ENCODE results near the gene SNAI3.

SNAI3 gene

DNA sequence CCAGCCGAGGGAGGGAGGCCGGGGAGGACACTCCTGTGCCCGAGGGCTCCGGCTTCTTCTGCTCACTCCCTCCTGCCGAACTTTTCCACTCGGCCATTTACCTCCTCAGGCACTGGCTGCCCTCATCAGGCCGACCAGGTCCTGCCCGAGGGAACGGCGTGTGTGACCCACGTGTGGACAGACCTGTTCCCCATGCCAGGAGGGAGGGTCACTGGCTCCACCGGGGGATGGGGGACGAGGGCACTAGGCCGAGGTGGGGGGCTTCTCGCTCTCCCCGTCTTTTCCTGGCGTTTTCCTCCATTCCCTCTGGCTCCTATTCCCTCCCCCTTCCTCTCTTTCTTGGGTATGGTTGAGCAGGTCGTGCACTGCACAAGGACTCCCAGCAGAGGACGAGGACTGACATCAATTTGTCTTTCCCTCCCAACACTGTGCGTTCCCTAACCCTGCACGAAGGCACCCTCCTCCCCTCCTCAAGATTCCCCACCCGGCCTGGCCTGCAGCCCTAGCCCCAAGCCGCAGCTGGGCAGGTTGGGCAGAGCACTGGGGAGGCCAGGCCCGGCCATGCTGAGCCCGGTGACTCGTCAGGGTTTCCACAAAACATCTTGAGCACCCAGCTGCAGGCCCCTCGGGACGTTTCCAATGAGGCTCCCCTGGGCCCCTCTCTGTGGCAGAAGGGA lies 51.2 kb downstream of the SNAI3 start:
- TF ChIP-seq OSR1 (CRISPR knock-in tag; IDR thresholded peaks at IDR 0.05): no peak
- TF ChIP-seq, protein P1, sequence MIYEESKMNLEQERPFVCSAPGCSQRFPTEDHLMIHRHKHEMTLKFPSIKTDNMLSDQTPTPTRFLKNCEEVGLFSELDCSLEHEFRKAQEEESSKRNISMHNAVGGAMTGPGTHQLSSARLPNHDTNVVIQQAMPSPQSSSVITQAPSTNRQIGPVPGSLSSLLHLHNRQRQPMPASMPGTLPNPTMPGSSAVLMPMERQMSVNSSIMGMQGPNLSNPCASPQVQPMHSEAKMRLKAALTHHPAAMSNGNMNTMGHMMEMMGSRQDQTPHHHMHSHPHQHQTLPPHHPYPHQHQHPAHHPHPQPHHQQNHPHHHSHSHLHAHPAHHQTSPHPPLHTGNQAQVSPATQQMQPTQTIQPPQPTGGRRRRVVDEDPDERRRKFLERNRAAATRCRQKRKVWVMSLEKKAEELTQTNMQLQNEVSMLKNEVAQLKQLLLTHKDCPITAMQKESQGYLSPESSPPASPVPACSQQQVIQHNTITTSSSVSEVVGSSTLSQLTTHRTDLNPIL (CRISPR knock-in tag; IDR thresholded peaks at IDR 0.05; ENCODE audit: low read depth): no peak
- no peak for TF ChIP-seq PPARA (CRISPR knock-in tag; IDR thresholded peaks at IDR 0.05; ENCODE audit: borderline replicate concordance)
- no peak for TF ChIP-seq ZNF8 (CRISPR knock-in tag; IDR thresholded peaks at IDR 0.05)
- no peak for TF ChIP-seq ZFP3 (CRISPR knock-in tag; IDR thresholded peaks at IDR 0.05)
- TF ChIP-seq ARNTL (CRISPR knock-in tag; IDR thresholded peaks at IDR 0.05; ENCODE audit: borderline replicate concordance, low read depth): no peak
- no peak for TF ChIP-seq ZNF70 (CRISPR knock-in tag; IDR thresholded peaks at IDR 0.05)
- TF ChIP-seq RARB (CRISPR knock-in tag; IDR thresholded peaks at IDR 0.05): no peak
- TF ChIP-seq TOX (CRISPR knock-in tag; IDR thresholded peaks at IDR 0.05; ENCODE audit: borderline replicate concordance): no peak
- TF ChIP-seq, protein P2, sequence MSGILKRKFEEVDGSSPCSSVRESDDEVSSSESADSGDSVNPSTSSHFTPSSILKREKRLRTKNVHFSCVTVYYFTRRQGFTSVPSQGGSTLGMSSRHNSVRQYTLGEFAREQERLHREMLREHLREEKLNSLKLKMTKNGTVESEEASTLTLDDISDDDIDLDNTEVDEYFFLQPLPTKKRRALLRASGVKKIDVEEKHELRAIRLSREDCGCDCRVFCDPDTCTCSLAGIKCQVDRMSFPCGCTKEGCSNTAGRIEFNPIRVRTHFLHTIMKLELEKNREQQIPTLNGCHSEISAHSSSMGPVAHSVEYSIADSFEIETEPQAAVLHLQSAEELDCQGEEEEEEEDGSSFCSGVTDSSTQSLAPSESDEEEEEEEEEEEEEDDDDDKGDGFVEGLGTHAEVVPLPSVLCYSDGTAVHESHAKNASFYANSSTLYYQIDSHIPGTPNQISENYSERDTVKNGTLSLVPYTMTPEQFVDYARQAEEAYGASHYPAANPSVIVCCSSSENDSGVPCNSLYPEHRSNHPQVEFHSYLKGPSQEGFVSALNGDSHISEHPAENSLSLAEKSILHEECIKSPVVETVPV (CRISPR knock-in tag; IDR thresholded peaks at IDR 0.05): no peak
- TF ChIP-seq, protein P3, sequence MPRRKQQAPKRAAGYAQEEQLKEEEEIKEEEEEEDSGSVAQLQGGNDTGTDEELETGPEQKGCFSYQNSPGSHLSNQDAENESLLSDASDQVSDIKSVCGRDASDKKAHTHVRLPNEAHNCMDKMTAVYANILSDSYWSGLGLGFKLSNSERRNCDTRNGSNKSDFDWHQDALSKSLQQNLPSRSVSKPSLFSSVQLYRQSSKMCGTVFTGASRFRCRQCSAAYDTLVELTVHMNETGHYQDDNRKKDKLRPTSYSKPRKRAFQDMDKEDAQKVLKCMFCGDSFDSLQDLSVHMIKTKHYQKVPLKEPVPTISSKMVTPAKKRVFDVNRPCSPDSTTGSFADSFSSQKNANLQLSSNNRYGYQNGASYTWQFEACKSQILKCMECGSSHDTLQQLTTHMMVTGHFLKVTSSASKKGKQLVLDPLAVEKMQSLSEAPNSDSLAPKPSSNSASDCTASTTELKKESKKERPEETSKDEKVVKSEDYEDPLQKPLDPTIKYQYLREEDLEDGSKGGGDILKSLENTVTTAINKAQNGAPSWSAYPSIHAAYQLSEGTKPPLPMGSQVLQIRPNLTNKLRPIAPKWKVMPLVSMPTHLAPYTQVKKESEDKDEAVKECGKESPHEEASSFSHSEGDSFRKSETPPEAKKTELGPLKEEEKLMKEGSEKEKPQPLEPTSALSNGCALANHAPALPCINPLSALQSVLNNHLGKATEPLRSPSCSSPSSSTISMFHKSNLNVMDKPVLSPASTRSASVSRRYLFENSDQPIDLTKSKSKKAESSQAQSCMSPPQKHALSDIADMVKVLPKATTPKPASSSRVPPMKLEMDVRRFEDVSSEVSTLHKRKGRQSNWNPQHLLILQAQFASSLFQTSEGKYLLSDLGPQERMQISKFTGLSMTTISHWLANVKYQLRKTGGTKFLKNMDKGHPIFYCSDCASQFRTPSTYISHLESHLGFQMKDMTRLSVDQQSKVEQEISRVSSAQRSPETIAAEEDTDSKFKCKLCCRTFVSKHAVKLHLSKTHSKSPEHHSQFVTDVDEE (CRISPR knock-in tag; IDR thresholded peaks at IDR 0.05): no peak
- no peak for TF ChIP-seq ZFP30 (CRISPR knock-in tag; IDR thresholded peaks at IDR 0.05)
- no peak for ATAC-seq

DNA sequence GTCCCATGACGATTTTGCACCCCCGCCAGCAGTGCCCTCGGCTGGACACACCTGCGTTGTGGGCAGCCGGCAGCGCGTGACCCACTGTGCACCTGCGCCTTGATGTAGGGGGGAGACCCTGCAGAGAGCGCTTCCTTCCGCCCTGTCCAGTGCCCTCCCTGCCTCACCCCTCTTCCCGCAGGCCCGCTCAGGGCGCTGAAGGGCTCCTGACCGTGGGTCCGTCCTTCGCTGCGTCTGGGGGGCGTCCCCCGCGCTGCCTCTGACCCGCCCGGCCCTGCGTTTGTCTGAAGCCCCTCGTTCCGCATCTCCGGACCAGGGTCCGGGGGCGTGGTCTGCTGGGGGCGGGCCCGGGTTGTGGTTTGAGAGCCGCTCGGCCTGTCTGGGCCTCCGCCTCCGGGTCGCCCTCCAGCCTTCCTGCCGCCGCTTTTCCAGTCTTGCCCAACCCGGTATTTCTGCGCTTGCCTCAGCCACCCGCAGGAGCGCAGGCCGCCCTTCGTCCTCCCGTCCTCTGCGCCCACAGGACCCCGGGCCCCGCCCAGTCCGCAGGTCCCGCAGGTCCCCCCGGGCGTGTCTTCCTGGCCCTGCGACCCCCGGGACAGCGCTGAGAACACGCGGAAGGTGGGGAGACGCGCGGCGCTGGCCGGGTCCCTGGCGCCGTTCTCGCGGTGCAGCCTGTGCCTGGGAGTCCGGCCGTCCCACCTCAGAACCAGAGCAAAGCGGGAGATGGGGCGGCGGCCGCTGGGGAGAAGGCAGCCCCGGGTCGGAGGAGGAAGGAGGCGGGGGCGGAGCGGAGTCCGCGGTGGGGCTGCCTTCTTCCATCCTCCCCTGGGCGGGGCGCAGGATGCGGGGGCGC lies 51.9 kb downstream of the SNAI3 start:
- ATAC-seq: no peak

More for the DNA sequence above, 51.9 kb downstream of the SNAI3 start:
- TF ChIP-seq ZNF8 (CRISPR knock-in tag; IDR thresholded peaks at IDR 0.05): no peak
- TF ChIP-seq PPARA (CRISPR knock-in tag; IDR thresholded peaks at IDR 0.05; ENCODE audit: borderline replicate concordance): no peak
- TF ChIP-seq, protein P3 (CRISPR knock-in tag; IDR thresholded peaks at IDR 0.05): no peak
- no peak for TF ChIP-seq SNAI2 (CRISPR knock-in tag; IDR thresholded peaks at IDR 0.05)
- no peak for TF ChIP-seq ISL1 (CRISPR knock-in tag; IDR thresholded peaks at IDR 0.05)
- TF ChIP-seq RARB (CRISPR knock-in tag; IDR thresholded peaks at IDR 0.05): no peak
- TF ChIP-seq, protein P2 (CRISPR knock-in tag; IDR thresholded peaks at IDR 0.05): no peak
- no peak for TF ChIP-seq BACH2 (CRISPR knock-in tag; IDR thresholded peaks at IDR 0.05; ENCODE audit: borderline replicate concordance)
- TF ChIP-seq, protein P4, sequence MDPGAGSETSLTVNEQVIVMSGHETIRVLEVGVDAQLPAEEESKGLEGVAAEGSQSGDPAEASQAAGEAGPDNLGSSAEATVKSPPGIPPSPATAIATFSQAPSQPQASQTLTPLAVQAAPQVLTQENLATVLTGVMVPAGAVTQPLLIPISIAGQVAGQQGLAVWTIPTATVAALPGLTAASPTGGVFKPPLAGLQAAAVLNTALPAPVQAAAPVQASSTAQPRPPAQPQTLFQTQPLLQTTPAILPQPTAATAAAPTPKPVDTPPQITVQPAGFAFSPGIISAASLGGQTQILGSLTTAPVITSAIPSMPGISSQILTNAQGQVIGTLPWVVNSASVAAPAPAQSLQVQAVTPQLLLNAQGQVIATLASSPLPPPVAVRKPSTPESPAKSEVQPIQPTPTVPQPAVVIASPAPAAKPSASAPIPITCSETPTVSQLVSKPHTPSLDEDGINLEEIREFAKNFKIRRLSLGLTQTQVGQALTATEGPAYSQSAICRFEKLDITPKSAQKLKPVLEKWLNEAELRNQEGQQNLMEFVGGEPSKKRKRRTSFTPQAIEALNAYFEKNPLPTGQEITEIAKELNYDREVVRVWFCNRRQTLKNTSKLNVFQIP (CRISPR knock-in tag; IDR thresholded peaks at IDR 0.05; ENCODE audit: borderline replicate concordance, low read depth): no peak
- TF ChIP-seq ZC3H10 (CRISPR knock-in tag; IDR thresholded peaks at IDR 0.05): no peak
- no peak for TF ChIP-seq ZFP30 (CRISPR knock-in tag; IDR thresholded peaks at IDR 0.05)
- TF ChIP-seq, protein P5, sequence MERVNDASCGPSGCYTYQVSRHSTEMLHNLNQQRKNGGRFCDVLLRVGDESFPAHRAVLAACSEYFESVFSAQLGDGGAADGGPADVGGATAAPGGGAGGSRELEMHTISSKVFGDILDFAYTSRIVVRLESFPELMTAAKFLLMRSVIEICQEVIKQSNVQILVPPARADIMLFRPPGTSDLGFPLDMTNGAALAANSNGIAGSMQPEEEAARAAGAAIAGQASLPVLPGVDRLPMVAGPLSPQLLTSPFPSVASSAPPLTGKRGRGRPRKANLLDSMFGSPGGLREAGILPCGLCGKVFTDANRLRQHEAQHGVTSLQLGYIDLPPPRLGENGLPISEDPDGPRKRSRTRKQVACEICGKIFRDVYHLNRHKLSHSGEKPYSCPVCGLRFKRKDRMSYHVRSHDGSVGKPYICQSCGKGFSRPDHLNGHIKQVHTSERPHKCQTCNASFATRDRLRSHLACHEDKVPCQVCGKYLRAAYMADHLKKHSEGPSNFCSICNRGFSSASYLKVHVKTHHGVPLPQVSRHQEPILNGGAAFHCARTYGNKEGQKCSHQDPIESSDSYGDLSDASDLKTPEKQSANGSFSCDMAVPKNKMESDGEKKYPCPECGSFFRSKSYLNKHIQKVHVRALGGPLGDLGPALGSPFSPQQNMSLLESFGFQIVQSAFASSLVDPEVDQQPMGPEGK (CRISPR knock-in tag; IDR thresholded peaks at IDR 0.05; ENCODE audit: borderline replicate concordance): no peak
- no peak for TF ChIP-seq CSDC2 (CRISPR knock-in tag; IDR thresholded peaks at IDR 0.05)
- TF ChIP-seq OSR1 (CRISPR knock-in tag; IDR thresholded peaks at IDR 0.05): no peak
- TF ChIP-seq, protein P1 (CRISPR knock-in tag; IDR thresholded peaks at IDR 0.05; ENCODE audit: low read depth): no peak
- no peak for TF ChIP-seq TCF4 (CRISPR knock-in tag; IDR thresholded peaks at IDR 0.05; ENCODE audit: borderline replicate concordance)
- TF ChIP-seq ZFP3 (CRISPR knock-in tag; IDR thresholded peaks at IDR 0.05): no peak
- no peak for TF ChIP-seq ARNTL (CRISPR knock-in tag; IDR thresholded peaks at IDR 0.05; ENCODE audit: borderline replicate concordance, low read depth)
- no peak for TF ChIP-seq ESRRG (CRISPR knock-in tag; IDR thresholded peaks at IDR 0.05)
